Retinal pigment epithelial cell (primary cell): ENCODE data around the gene TSPAN5.
"Not testable (repeated sequence)": the region's sequence is repeated elsewhere in the genome, so short reads cannot be mapped to it uniquely, and the experiment has no call there.

Experiments
- DNase-seq: peaks from one replicate; pipeline ENCODE4 v3.0.0-alpha.2; 2010; ENCODE audit warnings: low read depth
- H3K4me3 ChIP-seq: 2 replicates; pipeline ENCODE4 v1.5.1; 2011; ENCODE audit warnings: mild to moderate bottlenecking, low read length, control low read depth, moderate library complexity
- TF ChIP-seq, protein P1 (sequence below): conservative IDR thresholded peaks from 2 replicates; pipeline ENCODE4 v1.5.1; 2011; ENCODE audit warnings: low read depth, low read length, control low read depth, inconsistent platforms

TSPAN5 gene

GRCh38 chr4:98485816-98486345, 172.5 kb downstream of the TSPAN5 start:
- no peak for DNase-seq
- no peak overlapping the region for H3K4me3 ChIP-seq
- TF ChIP-seq, protein P1, sequence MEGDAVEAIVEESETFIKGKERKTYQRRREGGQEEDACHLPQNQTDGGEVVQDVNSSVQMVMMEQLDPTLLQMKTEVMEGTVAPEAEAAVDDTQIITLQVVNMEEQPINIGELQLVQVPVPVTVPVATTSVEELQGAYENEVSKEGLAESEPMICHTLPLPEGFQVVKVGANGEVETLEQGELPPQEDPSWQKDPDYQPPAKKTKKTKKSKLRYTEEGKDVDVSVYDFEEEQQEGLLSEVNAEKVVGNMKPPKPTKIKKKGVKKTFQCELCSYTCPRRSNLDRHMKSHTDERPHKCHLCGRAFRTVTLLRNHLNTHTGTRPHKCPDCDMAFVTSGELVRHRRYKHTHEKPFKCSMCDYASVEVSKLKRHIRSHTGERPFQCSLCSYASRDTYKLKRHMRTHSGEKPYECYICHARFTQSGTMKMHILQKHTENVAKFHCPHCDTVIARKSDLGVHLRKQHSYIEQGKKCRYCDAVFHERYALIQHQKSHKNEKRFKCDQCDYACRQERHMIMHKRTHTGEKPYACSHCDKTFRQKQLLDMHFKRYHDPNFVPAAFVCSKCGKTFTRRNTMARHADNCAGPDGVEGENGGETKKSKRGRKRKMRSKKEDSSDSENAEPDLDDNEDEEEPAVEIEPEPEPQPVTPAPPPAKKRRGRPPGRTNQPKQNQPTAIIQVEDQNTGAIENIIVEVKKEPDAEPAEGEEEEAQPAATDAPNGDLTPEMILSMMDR, result no peak

- no peak for DNase-seq
- no peak overlapping the region for H3K4me3 ChIP-seq
- TF ChIP-seq, protein P1, result no peak
Observed at GRCh38 chr4:98484031-98484430, 174.4 kb downstream of the TSPAN5 start.

GRCh38 chr4:98482847-98483806, 175.3 kb downstream of the TSPAN5 start:
- no peak for DNase-seq
- TF ChIP-seq, protein P1, result no peak
- no peak overlapping the region for H3K4me3 ChIP-seq

- H3K4me3 ChIP-seq, result no peak overlapping the region
- no peak for DNase-seq
- TF ChIP-seq, protein P1, result no peak
Observed at GRCh38 chr4:98482503-98482846, 175.9 kb downstream of the TSPAN5 start.

DNA sequence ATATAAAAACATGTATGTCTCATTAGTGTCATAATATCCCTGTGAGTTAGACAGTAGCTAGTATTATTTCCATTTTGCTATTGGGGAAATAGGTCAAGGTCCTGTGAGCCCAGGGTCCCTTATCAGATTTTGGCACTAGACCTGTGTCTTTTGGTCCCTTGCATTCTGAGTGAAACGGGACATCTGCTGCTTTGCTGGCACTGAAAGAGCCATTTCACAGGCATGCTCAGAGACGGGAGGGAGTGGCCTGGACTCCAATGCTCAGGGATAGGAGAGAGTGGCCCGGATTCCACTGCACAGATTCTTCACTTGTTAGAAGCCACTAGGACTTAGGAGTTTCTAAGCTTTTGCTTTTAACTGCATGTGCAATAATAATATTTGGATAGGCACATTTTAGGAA, 177.2 kb downstream of the TSPAN5 start:
- no peak for DNase-seq
- H3K4me3 ChIP-seq, result no peak overlapping the region
- TF ChIP-seq, protein P1, result no peak

DNA sequence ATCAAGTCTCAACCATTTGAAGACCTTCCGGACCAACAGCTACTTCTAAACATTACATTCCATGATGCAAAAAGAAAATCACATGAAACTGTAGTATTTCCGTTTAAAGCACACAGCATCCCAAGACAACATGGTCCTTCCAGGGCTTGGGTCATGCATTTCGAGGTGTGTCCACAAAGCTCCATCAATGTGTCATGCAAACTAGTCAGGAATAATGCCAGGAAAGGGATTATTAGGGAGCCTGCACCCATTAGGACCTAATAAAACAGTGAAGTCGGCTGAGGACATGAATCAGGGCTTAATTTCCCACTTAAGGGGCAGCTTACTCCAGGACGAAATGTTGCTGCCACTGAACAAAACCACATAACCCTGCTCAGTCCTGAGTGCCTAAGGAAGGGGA, 177.9 kb downstream of the TSPAN5 start:
- TF ChIP-seq, protein P1, result no peak
- H3K4me3 ChIP-seq, result no peak overlapping the region
- peak; percentile 59 for DNase-seq

- not testable (repeated sequence) for H3K4me3 ChIP-seq, DNase-seq
Observed at GRCh38 chr4:98479590-98479989, 178.8 kb downstream of the TSPAN5 start.
